ENCODE results near the gene OR1I1.

DNA sequence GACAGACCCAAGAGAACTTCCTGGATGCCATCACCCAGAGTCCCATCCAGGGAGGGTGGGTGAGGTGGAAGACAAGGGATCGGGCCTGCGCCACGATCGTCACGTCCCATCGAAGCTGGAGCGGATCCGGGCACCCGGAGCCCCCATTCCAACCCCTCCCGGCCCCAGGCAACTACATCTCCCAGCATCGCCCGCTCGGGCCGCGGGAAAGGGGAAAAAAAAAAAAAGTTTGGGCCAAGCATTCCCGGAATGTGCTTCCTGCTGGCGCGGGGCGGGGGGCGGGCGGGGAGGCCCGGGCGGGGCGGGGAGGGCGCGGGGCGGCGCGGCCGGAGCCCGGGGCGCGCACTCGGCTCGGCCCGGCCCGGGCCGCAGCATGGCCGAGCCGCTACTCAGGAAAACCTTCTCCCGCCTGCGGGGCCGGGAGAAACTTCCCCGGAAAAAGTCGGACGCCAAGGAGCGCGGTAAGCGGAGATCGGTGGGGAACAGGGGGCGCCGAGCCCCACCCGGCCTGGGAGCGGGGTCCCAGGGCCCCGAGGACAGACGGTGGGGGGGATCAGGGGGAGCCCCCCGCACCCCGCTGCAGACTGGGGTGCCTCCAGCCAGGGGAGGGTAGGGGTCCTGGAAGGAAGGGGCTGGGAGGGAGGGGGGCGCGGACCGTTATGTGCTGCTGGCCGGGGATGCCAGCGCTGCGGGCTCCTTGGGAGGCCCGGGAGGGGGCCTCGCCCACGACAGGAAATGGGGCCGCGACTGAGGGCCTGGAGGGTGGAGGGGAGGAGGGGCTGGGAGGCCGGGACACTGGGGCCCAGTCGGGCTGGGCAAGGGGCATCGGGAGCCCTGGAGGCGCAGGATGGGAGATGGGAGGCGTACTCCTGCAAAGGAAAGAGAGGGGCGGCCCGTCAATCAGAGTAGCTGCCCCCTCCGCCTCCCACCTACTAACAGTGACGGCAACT, 25.3 kb downstream of the OR1I1 start, which contains the start of gene SYDE1:
- TF ChIP-seq, protein P1, sequence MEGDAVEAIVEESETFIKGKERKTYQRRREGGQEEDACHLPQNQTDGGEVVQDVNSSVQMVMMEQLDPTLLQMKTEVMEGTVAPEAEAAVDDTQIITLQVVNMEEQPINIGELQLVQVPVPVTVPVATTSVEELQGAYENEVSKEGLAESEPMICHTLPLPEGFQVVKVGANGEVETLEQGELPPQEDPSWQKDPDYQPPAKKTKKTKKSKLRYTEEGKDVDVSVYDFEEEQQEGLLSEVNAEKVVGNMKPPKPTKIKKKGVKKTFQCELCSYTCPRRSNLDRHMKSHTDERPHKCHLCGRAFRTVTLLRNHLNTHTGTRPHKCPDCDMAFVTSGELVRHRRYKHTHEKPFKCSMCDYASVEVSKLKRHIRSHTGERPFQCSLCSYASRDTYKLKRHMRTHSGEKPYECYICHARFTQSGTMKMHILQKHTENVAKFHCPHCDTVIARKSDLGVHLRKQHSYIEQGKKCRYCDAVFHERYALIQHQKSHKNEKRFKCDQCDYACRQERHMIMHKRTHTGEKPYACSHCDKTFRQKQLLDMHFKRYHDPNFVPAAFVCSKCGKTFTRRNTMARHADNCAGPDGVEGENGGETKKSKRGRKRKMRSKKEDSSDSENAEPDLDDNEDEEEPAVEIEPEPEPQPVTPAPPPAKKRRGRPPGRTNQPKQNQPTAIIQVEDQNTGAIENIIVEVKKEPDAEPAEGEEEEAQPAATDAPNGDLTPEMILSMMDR (IDR thresholded peaks at IDR 0.05 in 4 of 5, conservative IDR thresholded peaks at IDR 0.05 in 1 of 5): no peak
- no peak for TF ChIP-seq POLR2A (IDR thresholded peaks at IDR 0.05)

All from gastrocnemius medialis (tissue), 4 donors.